ENCODE results near the gene PORCN.

The PORCN gene
- long read RNA-seq, donor 1, partial matches to known transcripts, result 0 of 2 reads
- long read RNA-seq, donor 1, other reads (novel, unspliced or antisense), result 0 of 2 reads
- long read RNA-seq, donor 2, result 0 reads
- long read RNA-seq, donor 3, partial matches to known transcripts, result 0 of 2 reads
- long read RNA-seq, donor 3, other reads (novel, unspliced or antisense), result 0 of 2 reads
- long read RNA-seq, donor 4, result 0 reads
- long read RNA-seq, donor 5, partial matches to known transcripts, result 0 of 1 reads
- long read RNA-seq, donor 5, other reads (novel, unspliced or antisense), result 0 of 1 reads
- long read RNA-seq, donor 6, result 0 reads
- long read RNA-seq, donor 7, result 0 reads
- long read RNA-seq, donor 8, result 0 reads

DNA sequence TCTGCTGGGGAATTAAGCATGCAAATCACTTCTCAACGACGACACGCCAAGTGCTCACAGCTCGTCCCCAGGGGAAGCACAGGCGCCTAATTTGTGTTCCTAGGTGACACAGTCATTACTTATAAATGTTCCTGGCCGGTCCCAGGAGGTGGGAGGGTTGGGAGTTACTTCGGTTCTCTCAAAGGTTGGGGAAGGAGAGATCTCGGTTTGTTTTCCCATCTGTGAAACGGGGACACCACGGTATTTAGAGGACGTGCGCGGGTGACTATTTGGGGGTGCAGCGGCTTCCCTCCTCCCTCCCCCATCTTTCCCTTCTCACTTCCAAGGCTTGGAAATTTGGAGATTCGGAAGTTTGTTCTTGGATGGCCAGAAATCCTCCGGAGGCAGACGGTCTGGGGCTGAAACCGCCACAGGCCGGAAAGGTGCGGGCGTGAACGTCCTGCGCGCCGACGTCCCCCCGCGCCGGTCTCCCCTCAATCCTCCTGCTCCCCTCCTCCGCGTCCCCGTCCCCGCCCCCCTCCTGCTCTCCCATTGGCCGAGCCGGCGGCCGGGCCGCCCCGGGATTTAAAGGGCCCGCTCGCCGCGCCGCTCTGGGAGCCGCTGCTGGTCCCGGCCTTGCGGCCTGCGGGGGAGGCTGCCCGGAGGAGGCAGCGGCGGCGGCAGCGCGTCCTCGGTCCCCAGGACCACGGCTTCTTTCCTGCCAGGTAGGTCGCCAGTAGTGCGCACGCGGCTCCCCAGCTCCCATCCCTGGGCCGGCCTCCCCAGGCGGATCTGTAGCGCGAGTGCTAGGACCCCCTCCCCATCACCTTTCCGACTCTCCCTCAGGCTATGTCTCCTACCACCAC lies at the start of gene PORCN:
PORCN (plus strand) TSS at position 593 of the 845 bp plus-strand sequence. CDS start 829 bp downstream, outside the sequence.
- DNase-seq, result peak; percentile 70

DNA sequence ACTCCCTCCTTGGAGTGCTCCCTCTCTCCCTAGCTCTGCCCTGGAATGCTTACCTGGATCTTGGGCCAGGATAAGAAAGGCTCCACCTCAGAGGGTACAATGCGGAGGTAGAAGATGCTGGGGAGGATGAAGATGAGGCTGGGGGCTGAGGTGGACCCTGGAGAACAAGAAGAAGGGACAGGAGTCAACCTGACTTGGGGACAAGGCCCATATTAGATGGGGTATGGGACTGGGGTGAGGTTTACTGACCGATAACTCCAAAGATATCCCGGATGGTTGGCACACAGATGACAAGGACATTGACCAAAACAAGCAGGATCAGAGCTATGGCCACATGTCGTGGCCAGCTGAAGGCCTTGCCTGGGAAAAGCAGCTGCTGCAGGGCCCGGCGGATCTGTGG lies 49.3 kb upstream of the PORCN start:
- no peak for DNase-seq

DNA sequence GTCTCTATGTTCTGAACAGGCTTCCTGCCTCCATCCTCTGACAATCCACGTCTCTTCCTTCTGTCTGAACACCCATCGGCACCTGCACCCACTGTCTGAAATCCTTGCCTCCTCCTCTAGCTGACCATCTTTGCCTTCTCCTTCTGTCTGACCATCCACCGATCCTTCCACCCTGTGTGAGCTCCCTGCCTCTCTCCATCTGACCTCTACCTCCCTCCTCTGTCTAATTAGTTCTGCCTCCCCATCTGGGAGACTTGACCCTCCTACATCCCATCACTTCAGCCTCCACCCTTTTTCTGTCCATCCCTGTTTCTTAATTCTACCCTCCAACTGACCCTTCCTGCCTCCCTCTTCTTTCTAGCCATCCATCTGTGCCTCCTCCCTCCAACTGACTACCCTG lies 48.8 kb upstream of the PORCN start:
- no peak for DNase-seq

DNA sequence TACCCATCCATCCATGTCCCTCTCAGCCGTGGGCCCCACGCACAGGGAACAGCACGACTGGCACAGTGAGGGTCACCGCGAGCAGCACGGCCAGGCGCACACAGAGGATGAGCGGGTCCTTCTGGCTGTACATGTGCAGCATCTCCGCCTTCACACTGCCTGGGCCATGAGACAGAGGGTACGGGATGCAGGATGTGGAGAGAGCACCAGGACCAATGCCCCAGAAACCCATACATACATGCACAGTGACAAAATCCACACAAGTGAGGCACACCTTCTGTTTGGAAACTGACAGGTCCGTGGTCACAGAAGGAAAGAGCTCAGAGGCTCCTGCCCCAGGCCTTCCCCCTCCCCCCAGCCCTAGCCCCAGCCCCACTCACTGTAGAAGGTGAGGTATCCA lies 48.2 kb upstream of the PORCN start:
- no peak for DNase-seq

DNA sequence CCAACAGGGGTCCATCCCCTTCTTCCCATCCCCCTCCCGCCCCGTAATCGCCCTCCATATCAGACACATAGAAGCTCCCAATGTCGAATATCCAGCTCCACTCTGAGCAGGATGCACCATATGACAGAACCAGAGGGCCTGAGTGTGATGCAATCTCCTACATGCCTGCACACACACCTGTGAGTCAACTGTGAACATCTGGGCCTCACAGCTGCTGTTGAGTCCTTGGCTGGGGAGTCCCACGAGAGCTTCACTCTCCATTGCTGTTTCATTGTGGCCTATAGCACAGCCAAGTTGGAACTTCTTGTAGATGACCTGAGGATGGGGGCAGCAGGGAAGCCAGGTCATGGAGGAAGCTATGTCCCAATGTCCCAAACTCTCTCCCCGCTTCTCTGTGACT lies 47.0 kb upstream of the PORCN start:
- DNase-seq, result no peak

DNA sequence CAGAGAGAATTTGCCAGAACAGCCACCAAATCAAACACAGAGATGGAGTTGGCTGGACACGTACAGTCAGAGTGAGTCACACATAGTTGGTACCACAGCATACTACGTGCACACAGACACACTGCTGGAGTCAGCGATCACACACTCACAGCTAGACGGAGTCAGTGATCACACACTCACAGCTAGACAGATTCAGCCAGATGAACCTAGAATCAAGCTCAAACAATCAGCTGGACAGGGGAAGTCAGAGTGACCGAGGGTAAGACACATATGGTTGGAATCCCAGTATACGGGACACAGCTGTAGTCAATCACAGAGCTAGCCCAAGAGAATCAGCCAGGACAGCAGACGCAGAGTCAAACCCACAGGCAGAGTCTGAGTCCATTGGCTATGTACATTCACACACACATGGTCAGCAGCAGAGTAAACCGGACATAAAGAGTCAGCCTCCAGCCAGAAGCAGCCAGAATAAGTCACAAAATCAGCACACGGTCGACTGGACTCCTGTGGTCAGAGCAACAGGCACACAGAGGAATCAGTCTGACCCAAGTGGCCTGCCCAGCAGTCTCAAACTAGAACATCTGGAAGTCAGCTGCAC lies 43.4 kb upstream of the PORCN start:
- DNase-seq, result no peak

DNA sequence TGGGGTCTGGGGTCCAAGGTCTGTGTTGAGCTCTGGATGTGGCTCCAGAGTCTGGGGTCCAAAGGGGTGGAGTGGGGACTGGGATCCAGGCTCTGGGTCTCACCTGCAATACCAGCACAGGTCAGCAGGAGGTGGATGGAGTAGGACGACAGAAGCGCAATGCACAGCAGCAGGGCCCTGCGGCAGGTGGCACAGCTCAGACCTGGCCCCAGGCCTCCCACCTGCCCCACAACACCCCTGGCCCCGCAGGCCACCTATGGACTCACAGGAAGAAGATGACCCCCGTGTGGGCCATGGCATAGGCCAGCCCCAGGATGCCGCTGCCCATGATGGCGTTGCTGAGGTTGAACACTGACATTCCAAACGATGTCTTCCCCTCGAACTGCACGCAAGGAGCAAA lies 42.1 kb upstream of the PORCN start:
- no peak for DNase-seq

DNA sequence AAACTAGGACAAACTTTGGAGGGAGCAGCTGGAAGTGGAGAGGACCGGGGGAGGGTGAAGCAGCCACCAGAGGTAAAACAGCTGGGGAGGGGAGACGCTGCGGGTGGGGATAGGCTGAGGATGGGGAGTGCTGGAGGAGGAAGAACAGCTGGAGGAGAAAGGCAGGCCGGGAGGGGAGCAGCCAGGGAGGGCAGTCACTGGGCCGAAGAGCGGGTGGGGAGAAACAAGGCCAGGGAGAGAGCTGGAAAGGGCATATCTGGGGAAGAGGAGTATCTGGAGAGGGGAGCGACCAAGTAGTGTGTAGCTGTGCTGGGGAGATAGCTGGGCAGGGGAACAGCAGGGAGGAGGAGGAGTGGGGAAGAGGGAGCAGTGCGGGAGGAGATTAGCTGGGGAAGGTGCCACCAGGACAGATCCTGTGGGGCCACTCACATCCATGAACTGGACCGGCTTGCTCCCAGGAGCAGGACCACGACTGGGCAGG lies 41.5 kb upstream of the PORCN start:
- DNase-seq, result no peak

DNA sequence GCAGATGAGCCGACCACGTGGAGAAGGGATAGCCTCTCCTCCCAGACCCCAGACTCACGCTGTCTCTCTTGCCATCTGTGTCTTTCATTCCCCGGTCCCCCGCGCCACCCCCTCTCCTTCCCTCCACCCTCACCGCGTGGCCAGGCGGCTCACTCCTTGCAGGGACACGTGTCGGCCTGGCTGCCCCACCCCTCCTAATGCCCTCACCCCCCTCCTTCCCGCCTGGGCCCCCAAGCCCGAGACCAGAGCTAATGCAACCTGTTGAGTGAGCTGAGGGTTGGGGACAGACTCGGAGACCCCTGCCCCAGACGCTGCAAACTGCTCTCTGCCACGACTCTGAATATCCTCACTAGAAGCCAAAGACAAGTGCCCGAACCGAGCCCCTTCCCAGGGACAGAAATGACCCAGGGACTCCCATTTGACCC lies 40.5 kb upstream of the PORCN start:
- no peak for DNase-seq

DNA sequence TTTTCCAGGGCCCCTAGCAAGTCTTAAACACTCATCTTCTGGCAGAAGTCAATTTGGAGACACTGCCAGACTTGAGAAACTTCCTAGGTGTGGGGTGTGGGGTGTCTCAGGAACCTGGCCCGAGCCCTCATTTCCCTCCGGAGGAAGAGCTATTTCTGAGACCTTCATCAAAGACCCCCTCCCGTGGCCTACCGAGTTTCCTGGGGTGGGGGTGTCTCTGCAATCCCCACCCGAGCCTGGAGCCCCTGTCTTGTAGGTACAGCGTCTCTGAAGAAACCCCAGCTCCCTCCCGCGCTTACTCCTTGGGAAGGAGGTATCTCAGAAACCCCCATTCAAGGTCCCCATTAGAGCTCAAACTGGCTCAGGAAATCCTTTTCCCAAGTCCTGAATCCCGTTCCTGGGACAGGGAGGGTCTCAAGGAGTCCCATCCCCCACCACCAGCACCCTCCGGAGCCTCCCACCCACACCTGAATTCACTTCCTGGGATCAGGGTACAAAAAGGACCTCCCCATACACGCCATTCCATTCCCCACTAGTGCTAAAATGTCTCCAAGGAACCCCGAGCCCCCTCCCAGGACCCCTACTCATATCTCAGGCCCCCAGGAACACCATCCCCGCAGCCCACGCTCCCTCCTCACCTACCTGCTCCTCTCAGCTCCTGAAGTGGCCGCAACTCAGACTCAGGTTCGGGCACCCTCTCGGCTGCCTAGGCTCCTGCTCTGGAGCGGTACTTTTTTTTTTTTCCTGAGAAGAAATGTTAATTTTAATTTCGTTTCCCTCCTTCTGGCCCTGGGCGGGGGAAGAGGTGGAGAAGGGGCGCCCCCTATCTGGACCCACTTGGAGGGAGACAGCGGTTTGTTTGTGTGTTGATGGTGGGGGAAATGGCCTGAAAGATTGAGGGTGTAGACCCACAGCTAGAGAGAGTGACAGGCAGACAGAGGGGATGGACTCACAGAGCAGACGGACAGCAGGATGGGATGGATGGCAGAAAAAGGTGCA lies 39.8 kb upstream of the PORCN start:
- no peak for DNase-seq

DNA sequence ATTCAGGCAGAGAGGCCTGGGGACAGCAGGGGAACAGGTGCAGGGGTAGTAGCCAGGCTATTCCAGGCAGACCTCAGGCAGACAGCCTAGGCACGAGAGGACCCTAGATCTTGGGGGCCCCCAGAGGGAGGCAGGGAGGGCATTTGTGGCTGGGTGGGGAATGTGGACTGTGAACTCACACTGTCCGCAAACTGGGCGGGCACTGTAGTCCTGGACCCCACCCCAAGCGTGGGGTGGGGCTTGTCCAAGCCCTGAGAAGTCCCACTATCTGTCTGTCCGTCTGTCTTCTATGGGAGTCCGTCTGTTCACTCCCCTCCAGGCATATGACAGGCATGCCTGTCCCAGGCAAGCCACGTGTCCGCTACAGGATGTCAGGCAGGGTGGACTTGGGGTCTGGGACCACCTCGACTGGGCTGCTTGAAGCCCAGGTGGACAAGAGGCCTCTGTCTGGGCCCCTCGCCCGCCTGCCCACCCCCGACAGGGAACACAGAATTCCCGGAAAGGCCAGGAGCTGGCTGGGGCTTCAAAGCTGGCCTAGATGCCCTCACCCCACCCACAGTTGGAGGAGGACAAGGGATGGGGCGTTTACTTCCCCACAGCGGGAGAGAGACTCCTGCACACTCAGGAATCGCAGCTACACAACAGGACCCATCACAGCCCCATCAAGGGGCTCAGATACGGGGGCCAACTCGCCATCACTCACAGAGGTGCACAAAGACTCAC lies 38.5 kb upstream of the PORCN start, which contains the start of gene SLC38A5:
SLC38A5 (minus strand) TSS at position 151 of the 723 bp plus-strand sequence. CDS start 2,336 bp downstream, outside the sequence.
- DNase-seq, result no peak

DNA sequence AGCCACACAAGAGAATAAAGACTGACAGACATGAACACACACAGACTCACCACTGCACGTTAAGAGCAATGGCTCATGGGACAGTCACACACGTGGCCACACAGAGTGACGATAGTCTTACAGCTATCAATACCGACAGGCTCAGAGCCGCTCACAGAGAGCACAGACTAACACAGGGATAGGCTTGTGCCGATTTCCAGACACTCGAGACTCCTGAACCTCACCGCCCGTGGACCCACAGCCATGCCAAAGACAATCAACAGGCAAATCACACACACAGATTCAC lies 38.0 kb upstream of the PORCN start:
- no peak for DNase-seq

DNA sequence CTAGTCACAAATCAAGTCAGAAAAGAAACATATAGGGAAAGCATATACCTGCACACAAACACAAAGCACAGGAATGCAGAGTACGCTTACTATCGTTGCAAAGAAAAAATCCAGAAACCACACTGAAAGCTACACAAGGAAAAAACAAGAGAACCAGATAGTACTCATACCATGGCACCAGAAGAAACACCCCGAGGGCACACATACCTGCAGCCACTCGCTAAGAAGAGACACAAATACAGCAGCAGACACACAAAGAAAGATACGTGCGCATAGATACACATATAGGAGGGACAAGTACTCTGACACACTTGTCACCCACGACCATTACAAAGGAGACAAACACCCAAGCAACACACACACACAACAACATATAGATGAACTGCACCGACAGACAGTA lies 37.3 kb upstream of the PORCN start:
- DNase-seq, result no peak

DNA sequence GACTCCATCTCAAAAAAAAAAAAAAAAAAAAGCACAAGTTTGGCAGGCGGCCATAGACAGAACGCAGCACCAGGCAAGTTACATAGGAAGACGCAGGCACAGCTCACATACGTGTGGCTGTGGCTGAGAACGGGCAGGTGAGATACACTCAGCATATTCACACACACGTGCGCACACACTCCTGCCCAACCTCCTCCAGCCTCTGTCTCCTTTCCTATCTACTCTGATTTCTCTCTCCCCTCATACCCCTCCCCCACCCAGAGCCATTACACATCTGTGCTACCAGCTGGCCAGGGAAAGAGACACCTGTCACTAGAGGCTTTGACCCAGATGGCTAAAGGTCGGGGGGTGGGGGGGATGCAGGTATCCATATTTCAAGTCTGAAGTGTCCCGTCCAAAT lies 36.6 kb upstream of the PORCN start:
- DNase-seq, result no peak

DNA sequence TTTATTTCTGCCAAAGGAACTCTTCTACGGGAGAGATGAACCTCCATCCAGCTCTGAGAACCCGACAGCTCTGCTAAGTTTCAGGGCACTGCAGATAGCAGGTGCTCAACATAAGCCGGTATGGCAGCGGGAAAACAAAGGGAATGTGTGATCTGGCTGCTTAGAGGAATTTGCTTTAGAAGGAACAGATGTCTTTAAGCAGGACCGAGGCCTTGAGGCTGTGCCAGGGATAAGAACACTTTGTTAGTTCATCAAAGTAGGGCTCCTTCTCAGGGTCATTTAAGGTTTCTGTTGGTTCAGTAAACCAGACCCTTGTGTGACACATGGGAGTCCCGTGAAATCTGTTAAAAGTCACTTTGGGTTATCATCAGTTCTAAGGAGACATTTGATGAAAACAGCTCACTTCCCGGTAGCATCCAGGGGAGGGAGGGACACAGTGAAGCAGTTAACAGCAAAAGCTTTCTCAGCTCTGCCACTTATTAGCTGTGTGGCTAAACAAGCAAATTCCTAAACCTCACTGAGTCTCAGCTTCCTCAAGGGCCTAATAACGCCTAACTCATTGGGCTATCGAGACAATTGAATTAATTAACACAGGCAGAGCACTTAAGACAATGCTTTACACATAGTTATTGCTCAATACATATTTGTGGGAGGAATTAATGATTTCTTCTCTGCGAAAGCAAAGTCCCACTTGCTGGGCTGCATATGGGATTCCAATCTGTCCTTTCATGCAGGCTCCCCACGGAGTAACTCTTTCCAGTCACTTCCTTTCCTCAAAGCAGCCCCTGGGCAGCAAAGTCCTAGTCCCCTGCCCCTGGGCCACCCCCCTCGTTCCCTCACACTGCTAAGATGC lies 35.7 kb upstream of the PORCN start:
- no peak for DNase-seq

DNA sequence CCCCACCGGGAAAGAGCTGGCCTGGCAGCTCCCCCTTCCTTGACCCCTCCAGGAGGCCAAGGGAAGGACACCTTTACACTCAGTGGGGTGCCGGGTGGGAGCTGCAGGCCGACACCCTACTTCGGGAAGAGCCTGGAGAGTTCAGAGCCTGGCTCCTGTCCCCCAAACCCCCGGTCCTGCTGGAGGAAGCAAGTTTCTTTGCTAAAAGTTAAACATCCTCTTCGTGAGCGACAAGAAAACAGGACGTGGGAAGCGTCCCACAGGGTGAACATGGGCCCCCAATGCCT lies 35.1 kb upstream of the PORCN start:
- no peak for DNase-seq

DNA sequence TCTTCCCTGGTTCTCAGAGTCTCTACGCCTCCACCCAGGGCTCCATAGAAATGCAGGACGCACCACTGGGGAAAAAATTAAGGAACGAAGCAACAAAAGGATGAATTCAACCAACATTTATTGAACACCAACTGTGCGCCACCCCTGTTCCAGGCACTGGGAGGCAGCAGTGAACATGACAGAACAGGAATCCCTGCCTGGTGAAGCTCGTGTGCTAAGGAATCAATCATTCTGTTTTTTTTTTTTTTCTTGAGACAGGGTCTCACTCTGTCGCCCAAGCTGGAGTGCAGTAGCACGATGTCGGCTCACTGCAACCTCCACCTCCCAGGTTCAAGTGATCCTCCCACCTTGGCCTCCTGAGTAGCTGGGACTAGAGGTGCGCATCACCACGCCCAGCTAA lies 34.7 kb upstream of the PORCN start:
- no peak for DNase-seq

DNA sequence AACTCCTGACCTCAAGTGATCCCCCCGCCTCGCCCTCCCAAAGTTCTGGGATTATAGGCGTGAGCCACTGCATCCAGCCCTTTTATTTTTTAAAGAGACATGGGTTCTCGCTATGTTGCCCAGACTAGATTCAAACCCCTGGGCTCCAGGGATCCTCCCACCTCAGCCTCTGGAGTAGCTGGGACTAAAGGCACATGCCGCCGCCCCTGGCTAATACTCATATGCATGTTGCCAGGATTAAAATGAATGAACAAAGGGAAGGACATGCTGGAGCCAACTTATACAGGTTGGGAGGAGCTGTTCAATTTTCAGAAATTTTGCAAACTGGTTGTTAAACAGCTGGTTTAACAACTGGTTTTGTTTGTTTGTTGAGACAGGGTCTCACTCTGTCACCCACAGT lies 34.2 kb upstream of the PORCN start:
- no peak for DNase-seq

DNA sequence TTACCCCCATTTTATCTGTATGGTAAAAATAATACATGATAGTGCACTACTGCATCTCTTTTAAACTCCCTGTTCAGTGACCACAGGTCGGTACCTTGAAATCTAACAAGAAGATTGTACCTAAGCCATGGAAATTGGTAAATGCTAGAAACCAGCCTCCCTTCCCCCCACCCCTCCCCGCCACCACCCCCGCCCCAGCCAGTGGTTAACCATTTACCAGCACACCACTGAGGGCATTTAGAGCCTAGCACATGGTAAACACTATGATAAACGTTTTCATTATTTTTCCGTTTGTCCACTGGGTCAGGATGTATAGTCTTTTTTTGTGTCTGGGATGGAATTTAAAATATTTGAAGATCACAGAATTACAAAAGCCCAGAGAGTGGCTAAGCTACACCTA lies 33.5 kb upstream of the PORCN start:
- DNase-seq, result no peak

DNA sequence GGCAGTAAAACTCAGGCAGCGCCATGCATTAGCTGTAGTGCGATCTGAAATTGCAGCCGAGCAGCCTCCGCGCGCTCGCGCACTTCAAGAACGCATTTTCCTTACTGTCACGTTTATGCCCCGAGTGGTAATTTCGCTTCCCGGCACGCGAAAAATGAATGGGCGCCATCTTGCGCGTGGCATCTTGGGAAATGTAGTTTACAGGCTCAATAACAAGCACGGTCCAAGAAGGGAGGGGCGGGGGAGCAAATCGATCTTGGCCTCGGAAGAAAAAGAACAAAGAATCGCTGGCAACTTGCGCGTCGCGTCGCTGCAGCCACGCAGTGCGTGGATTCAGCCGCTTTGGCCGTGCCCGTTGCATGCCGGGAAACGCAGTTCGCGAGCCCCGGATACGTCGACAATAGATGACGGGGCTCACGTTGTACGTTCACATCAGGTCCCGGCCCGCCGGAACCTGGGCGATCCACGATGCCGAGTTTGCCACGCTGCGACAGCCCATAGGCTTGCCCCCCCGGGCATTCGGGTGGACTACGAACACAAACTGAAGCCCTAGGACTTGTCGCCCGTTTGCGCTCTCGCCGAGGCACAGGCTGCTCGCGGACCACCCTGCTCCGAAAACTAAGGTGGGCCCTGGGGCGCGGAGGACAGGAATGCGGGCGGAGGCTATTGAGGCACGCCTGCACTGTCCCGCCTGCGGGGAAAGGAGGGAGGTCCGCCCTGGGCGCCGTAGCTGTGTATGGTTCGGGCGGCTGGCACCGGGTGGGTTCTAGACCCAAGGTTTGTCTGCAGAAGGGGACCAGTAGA lies 32.8 kb upstream of the PORCN start, which contains the start of gene FTSJ1:
FTSJ1 (plus strand) TSS at position 426 of the 804 bp plus-strand sequence. CDS start 1,849 bp downstream, outside the sequence.
- peak; percentile 82 for DNase-seq
